IMR-90 (cell line): ENCODE measurements around the gene TSHB. TPM values are rescaled to one million over a fixed set of nuclear protein-coding genes. Genes with fewer than 3 reads are reported as not detected.

Experiments used
- ATAC-seq: fragments of 200-7000 bp; cut with Tn5 transposase; 2 replicates; pipeline ENCODE4 v1.9.1; 2020; ENCODE audit warnings: low read depth, mild to moderate bottlenecking, moderate library complexity
- BruUV-seq: library from RNA; stranded (reverse); fragments of 400-500 nt; replicated peaks from 2 replicates; lab custom pipeline; 2021; lab: Mats Ljungman, UMichigan
- CTCF ChIA-PET: fragments of 300-600 bp; formaldehyde crosslinking; extraction: SDS; loops from one replicate; lab custom pipeline; 2021; ENCODE audit warnings: antibody characterized with exemption; lab: Yijun Ruan, JAX
- POLR2A ChIA-PET: fragments of 300-600 bp; sonication (Branson Sonifier 250); formaldehyde crosslinking; loops from one replicate; lab custom pipeline; 2022; ENCODE audit warnings: antibody characterized with exemption; ENCODE audit not compliant: unreplicated experiment; lab: Charles Lee
- DNase-seq: peaks from one replicate; pipeline ENCODE4 v3.0.0; 2013
- H2AFZ ChIP-seq: replicated peaks from 2 replicates; pipeline ENCODE3; 2013; ENCODE audit warnings: low read length, mild to moderate bottlenecking; ENCODE audit not compliant: poor library complexity
- H2AK5ac ChIP-seq: 2 replicates; pipeline ENCODE4 v1.6.1; 2013; ENCODE audit warnings: low read depth, low read length, inconsistent platforms
- H2AK9ac ChIP-seq: replicated peaks from 2 replicates; pipeline ENCODE3; 2013; ENCODE audit warnings: mild to moderate bottlenecking, low read depth, low read length, moderate library complexity; ENCODE audit not compliant: poor library complexity
- H2BK120ac ChIP-seq: 2 replicates; pipeline ENCODE4 v1.6.1; 2013; ENCODE audit warnings: low read depth, low read length, inconsistent platforms
- H2BK15ac ChIP-seq: 3 replicates; pipeline ENCODE4 v1.6.1; 2013; ENCODE audit warnings: low read depth, low read length, inconsistent platforms
- H2BK20ac ChIP-seq: 2 replicates; pipeline ENCODE4 v1.6.1; 2013; ENCODE audit warnings: low read depth, mild to moderate bottlenecking, inconsistent platforms, low read length, moderate library complexity
- H2BK5ac ChIP-seq: 2 replicates; pipeline ENCODE4 v1.6.1; 2013; ENCODE audit warnings: mild to moderate bottlenecking, low read depth, low read length, inconsistent platforms; ENCODE audit not compliant: poor library complexity, severe bottlenecking
- H3K14ac ChIP-seq: replicated peaks from 2 replicates; pipeline ENCODE4 v1.6.1; 2013; ENCODE audit warnings: low read depth, low read length, inconsistent platforms
- H3K18ac ChIP-seq: 2 replicates; pipeline ENCODE4 v1.6.1; 2013; ENCODE audit warnings: low read depth, low read length, control low read depth
- H3K23ac ChIP-seq: 2 replicates; pipeline ENCODE4 v1.6.1; 2013; ENCODE audit warnings: low read depth, low read length, inconsistent platforms
- H3K27ac ChIP-seq: 2 replicates; pipeline ENCODE4 v1.5.1; 2013; ENCODE audit warnings: mild to moderate bottlenecking, control low read depth, low read length; ENCODE audit not compliant: insufficient read depth
- H3K27me3 ChIP-seq: 2 replicates; pipeline ENCODE4 v1.6.1; 2013; ENCODE audit warnings: low read length; ENCODE audit not compliant: control insufficient read depth, insufficient read depth
- H3K36me3 ChIP-seq: 2 replicates; pipeline ENCODE4 v1.6.1; 2013; ENCODE audit warnings: low read length, mixed read lengths; ENCODE audit not compliant: control insufficient read depth, insufficient read depth
- H3K4ac ChIP-seq: 2 replicates; pipeline ENCODE4 v1.6.1; 2013; ENCODE audit warnings: low read depth, low read length, inconsistent platforms
- H3K4me1 ChIP-seq: 2 replicates; pipeline ENCODE4 v1.6.1; 2013; ENCODE audit warnings: low read length, mixed read lengths; ENCODE audit not compliant: control insufficient read depth, insufficient read depth
- H3K4me2 ChIP-seq: 2 replicates; pipeline ENCODE4 v1.6.1; 2013; ENCODE audit warnings: low read depth, mild to moderate bottlenecking, control low read depth, low read length, moderate library complexity
- H3K4me3 ChIP-seq: 2 replicates; pipeline ENCODE4 v1.5.1; 2013; ENCODE audit warnings: low read depth, mild to moderate bottlenecking, control low read depth, low read length, moderate library complexity; ENCODE audit not compliant: insufficient read depth
- H3K56ac ChIP-seq: 2 replicates; pipeline ENCODE4 v1.6.1; 2013; ENCODE audit warnings: low read length, inconsistent platforms; ENCODE audit not compliant: insufficient read depth; ENCODE audit errors: extremely low read depth
- H3K79me1 ChIP-seq, 2 experiments: 2 replicates each; pipeline ENCODE4 v1.6.1; 2013; ENCODE audit warnings: low read length in 2 of 2, inconsistent platforms in 1 of 2, low read depth in 1 of 2
- H3K9ac ChIP-seq: 2 replicates; pipeline ENCODE4 v1.6.1; 2013; ENCODE audit warnings: low read depth, low read length, control low read depth
- H3K9me1 ChIP-seq: 2 replicates; pipeline ENCODE4 v1.6.1; 2013; ENCODE audit warnings: low read length, inconsistent platforms; ENCODE audit not compliant: insufficient read depth
- H3K9me3 ChIP-seq: 2 replicates; pipeline ENCODE4 v1.6.1; 2013; ENCODE audit warnings: low read length; ENCODE audit not compliant: control insufficient read depth, insufficient read depth
- H4K20me1 ChIP-seq: 2 replicates; pipeline ENCODE4 v1.6.1; 2013; ENCODE audit warnings: low read length, inconsistent platforms; ENCODE audit not compliant: insufficient read depth
- H4K5ac ChIP-seq: 2 replicates; pipeline ENCODE4 v1.6.1; 2013; ENCODE audit warnings: mild to moderate bottlenecking, low read depth, low read length, control low read depth
- H4K8ac ChIP-seq, 2 experiments: 2 replicates each; pipeline ENCODE4 v1.6.1; 2013; ENCODE audit warnings: low read depth in 2 of 2, low read length in 2 of 2, control low read depth in 1 of 2, inconsistent platforms in 1 of 2
- H4K91ac ChIP-seq: 2 replicates; pipeline ENCODE4 v1.6.1; 2013; ENCODE audit warnings: low read depth, low read length, inconsistent platforms; ENCODE audit not compliant: insufficient read depth
- CEBPB ChIP-seq: IDR thresholded peaks from 2 replicates; pipeline ENCODE4 v1.6.1; 2012; ENCODE audit warnings: low read depth, low read length, improper control_type of control experiment
- CTCF ChIP-seq: conservative IDR thresholded peaks from 2 replicates; pipeline ENCODE4 v1.5.1; 2012; ENCODE audit warnings: mild to moderate bottlenecking, low read depth, low read length, improper control_type of control experiment
- ELK1 ChIP-seq: fragments of 150-350 bp; IDR thresholded peaks from 2 replicates; pipeline ENCODE4 v1.6.1; 2016; ENCODE audit warnings: low read depth, mild to moderate bottlenecking, low read length, moderate library complexity, borderline replicate concordance
- FOS ChIP-seq: fragments of 150-350 bp; IDR thresholded peaks from 2 replicates; pipeline ENCODE4 v1.6.1; 2016; ENCODE audit warnings: low read depth, low read length
- MAFK ChIP-seq: IDR thresholded peaks from 2 replicates; pipeline ENCODE4 v1.6.1; 2012; ENCODE audit warnings: low read depth, low read length, improper control_type of control experiment
- MAZ ChIP-seq: IDR thresholded peaks from 2 replicates; pipeline ENCODE4 v1.6.1; 2012; ENCODE audit warnings: low read depth, mild to moderate bottlenecking, low read length, improper control_type of control experiment, moderate library complexity, borderline replicate concordance
- MXI1 ChIP-seq: IDR thresholded peaks from 2 replicates; pipeline ENCODE4 v1.6.1; 2012; ENCODE audit warnings: low read depth, mild to moderate bottlenecking, low read length, moderate library complexity, borderline replicate concordance
- NFE2L2 ChIP-seq: fragments of 150-350 bp; IDR thresholded peaks from 2 replicates; pipeline ENCODE4 v1.6.1; 2016; ENCODE audit warnings: low read depth, mild to moderate bottlenecking, low read length
- POLR2A ChIP-seq: IDR thresholded peaks from 2 replicates; pipeline ENCODE4 v1.6.1; 2012; ENCODE audit warnings: mild to moderate bottlenecking, low read depth, low read length
- RAD21 ChIP-seq: IDR thresholded peaks from 2 replicates; pipeline ENCODE4 v1.6.1; 2012; ENCODE audit warnings: low read length, improper control_type of control experiment
- RFX5 ChIP-seq: IDR thresholded peaks from 2 replicates; pipeline ENCODE4 v1.8.0; 2012; ENCODE audit warnings: low read depth, mild to moderate bottlenecking, low read length, moderate library complexity
- USF2 ChIP-seq: fragments of 150-350 bp; IDR thresholded peaks from 2 replicates; pipeline ENCODE4 v1.6.1; 2017; ENCODE audit warnings: mild to moderate bottlenecking, antibody characterized with exemption, low read length, low read depth
- whole genome bisulfite sequencing, 2 experiments: methylation state at CpG; one replicate each; pipeline versions ENCODE4 v1.1.5 to v1.1.7; 2013; ENCODE audit warnings: missing lambda C conversion rate in 2 of 2; ENCODE audit not compliant: insufficient read length in 1 of 2; ENCODE audit errors: extremely low coverage in 2 of 2; 5-methylcytosine and 5-hydroxymethylcytosine counted together
- dilution Hi-C: fragments of 300-500 bp; cut with HindIII; formaldehyde crosslinking; loops from one replicate; pipeline ENCODE4 v1.14.3; 2018; ENCODE audit warnings: low sequenced_read_pairs; ENCODE audit not compliant: unreplicated experiment
- in situ Hi-C: fragments of 300-500 bp; cut with MboI; formaldehyde crosslinking; loops from 3 replicates; pipeline ENCODE4 v1.14.3; 2019; ENCODE audit warnings: low sequenced_read_pairs, inconsistent platforms, mixed read lengths
- intact Hi-C: fragments of 100-400 bp; cut with micrococcal nuclease; formaldehyde crosslinking; loops from 2 replicates; pipeline ENCODE4 v1.10.0; 2022
- polyA plus RNA-seq, 3 experiments: library from polyadenylated mRNA; depleted of rRNA; stranded (reverse); fragments of >200 nt; gene quantifications; 2 replicates each; pipeline ENCODE4 v1.2.3, GENCODE V29; 2012; ENCODE audit warnings: low replicate concordance in 1 of 3
- total RNA-seq: library from RNA; depleted of rRNA; stranded (reverse); fragments of >200 nt; gene quantifications from 2 replicates; pipeline ENCODE4 v1.2.3, GENCODE V29; 2012

TSHB gene
- total and polyA plus RNA-seq, 2 of the 4 experiments (the other 2 are of a cell fraction), result not detected

- no peak for TF ChIP-seq MAFK
These were observed 39.4 kb downstream of the TSHB start (continued) for GRCh38 chr1:115068826-115069585.

- in situ Hi-C loops, result no loop called here
- no peak for TF ChIP-seq ELK1
- no peak for TF ChIP-seq FOS
- TF ChIP-seq RAD21, result no peak
- no peak for TF ChIP-seq USF2
- TF ChIP-seq MAFK, result no peak
- TF ChIP-seq CTCF, result no peak
- TF ChIP-seq RFX5, result no peak
- TF ChIP-seq MXI1, result no peak
- no peak for TF ChIP-seq MAZ
- TF ChIP-seq CEBPB, result no peak
- no peak for TF ChIP-seq POLR2A
- no peak for TF ChIP-seq NFE2L2
These were observed 40.2 kb downstream of the TSHB start for GRCh38 chr1:115069659-115070308.

More at GRCh38 chr1:115069659-115070308, 40.2 kb downstream of the TSHB start:
- no peaks in the 10 kb centered on the region for H3K36me3 ChIP-seq
- no peak overlapping the region for H2BK20ac ChIP-seq
- ATAC-seq (peak; percentile 48), DNase-seq (peak; percentile 14)
- CTCF ChIA-PET, result no interaction called here
- POLR2A ChIA-PET, result no interaction called here
- no peaks in the 10 kb centered on the region for H3K79me1 ChIP-seq
- no peak overlapping the region for H3K9ac ChIP-seq
- no peak overlapping the region for H3K27ac ChIP-seq
- H3K4me3 ChIP-seq, result no peak overlapping the region
- H3K14ac ChIP-seq, result no peak overlapping the region
- no peak overlapping the region for H2BK5ac ChIP-seq
- no peaks in the 10 kb centered on the region for H3K9me1 ChIP-seq
- no CpG with 5 or more reads among the region's 7 CpGs for WGBS, 2 experiments
- H3K23ac ChIP-seq, result no peak overlapping the region
- H3K4me1 ChIP-seq, result no peaks in the 10 kb centered on the region; the same call in 1 of the 2 replicates
- no peak overlapping the region for H3K4ac ChIP-seq
- no peak overlapping the region for H4K8ac ChIP-seq
- no peaks in the 10 kb centered on the region for H3K9me3 ChIP-seq
- no peak overlapping the region for H3K18ac ChIP-seq
- no peak overlapping the region for H3K4me2 ChIP-seq
- peaks cover 5% of the 10 kb centered on the region; the same call in 1 of the 2 replicates for H3K27me3 ChIP-seq
- no peak overlapping the region for H3K56ac ChIP-seq
- no peak overlapping the region for H2BK120ac ChIP-seq
- H2AK9ac ChIP-seq, result no peak overlapping the region
- BruUV-seq, result no TSS peak
- no peak overlapping the region for H2AFZ ChIP-seq
- intact Hi-C loops, result no loop called here
- dilution Hi-C loops, result no loop called here
- H4K5ac ChIP-seq, result no peak overlapping the region
- H4K91ac ChIP-seq, result no peak overlapping the region
- H2AK5ac ChIP-seq, result no peak overlapping the region
- H2BK15ac ChIP-seq, result no peak overlapping the region
- no peaks in the 10 kb centered on the region for H4K20me1 ChIP-seq
